GM08714 (cell line): ENCODE results near the gene PDCD1LG2.
"Not testable (repeated sequence)": the region's sequence is repeated elsewhere in the genome, so short reads cannot be mapped to it uniquely, and the experiment has no call there.

Source experiments
- H3K4me3 ChIP-seq: fragments of 200-500 bp; sonication (Bioruptor generic); 2 replicates; pipeline ENCODE4 v1.5.1; 2014; ENCODE audit warnings: mild to moderate bottlenecking, low read length, inconsistent platforms
- ZNF274 ChIP-seq: IDR thresholded peaks from 2 replicates; pipeline ENCODE4 v1.6.1; 2012; ENCODE audit warnings: mild to moderate bottlenecking, low read depth, low read length

PDCD1LG2 gene

DNA sequence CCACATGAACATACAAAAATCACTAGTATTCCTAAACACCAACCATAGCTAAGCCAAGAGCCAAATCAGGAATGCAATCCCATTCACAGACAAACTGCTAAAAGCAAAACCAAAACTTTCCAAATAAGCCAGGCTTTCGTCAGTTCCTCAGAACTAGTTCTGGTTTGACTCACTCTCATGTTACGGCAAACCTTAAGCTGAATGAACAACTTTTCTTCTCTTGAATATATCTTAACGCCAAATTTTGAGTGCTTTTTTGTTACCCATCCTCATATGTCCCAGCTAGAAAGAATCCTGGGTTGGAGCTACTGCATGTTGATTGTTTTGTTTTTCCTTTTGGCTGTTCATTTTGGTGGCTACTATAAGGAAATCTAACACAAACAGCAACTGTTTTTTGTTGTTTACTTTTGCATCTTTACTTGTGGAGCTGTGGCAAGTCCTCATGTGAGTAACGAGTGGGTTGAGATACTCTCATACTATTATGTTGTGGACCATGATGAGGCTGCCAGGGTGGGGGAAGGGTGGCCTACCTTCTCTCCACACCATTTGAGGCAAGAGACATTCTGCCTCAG is at the start of gene PDCD1LG2:
Gene PDCD1LG2, plus strand, starts transcription at position 172 of the 572 bp plus-strand sequence. CDS start 12,016 bp downstream, outside the sequence.
- TF ChIP-seq ZNF274: no peak
- H3K4me3 ChIP-seq: peak within 1 kb of the TSS; percentile 83

DNA sequence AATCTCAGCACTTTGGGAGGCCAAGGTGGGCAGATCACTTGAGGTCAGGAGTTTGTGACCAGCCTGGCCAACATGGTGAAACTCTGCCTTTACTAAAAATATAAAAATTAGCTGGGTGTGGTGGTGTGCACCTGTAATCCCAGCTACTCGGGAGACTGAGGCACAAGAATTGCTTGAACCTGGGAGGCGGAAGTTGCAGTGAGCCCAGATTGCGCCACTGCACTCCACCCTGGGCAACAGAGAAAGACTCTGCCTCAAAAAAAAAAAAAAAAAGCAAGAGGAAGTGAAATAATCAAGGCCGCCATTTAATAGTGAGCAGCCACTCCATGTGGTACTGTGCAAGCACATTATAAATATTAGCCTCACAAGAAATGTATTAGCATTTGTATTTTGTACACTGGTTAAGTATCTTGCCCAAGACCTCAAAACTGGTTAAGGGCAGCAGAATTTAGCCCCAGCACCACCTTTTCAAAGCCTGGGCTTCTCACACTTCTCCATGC is 45.5 kb upstream of the PDCD1LG2 start:
- not testable (repeated sequence) for H3K4me3 ChIP-seq

DNA sequence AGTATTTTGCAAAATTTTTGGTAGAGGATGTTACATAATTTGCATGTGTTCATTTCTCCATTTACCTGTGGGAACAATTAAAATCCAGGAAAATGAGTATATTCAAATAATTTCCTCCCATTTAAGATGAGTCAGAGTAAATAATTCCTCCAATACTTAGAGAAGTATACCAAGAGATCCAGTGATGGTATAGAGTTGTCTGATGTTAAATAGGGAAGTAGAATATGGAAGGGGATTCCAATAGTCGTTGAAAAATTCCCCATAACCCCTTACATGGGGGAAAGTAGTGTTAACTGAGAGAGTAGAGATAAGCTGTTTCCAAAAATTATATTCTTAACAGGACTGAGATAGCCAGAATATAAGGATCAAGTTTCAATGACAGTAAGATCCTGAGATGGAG is 44.3 kb upstream of the PDCD1LG2 start:
- no peak for TF ChIP-seq ZNF274
- H3K4me3 ChIP-seq: no peak overlapping the region

DNA sequence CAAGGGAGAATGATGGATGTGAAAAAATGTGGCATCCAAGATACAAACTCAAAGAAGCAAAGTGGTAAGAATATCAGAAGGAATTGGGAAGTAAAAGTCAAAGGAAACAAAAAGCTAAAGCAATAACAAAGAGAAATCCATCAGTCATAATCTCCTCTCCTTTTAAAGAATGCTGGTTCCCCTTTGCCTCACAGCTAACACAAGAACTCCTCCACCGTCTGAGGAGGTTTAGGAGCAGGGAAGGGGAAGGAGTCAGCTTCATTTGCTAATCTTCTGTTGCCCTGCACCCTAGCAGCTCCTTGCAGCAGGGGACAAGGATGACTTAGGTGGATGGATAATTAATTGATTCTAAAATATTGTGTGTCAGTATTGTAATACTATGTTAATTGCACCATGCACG is 43.6 kb upstream of the PDCD1LG2 start:
- H3K4me3 ChIP-seq: no peak overlapping the region
- no peak for TF ChIP-seq ZNF274

DNA sequence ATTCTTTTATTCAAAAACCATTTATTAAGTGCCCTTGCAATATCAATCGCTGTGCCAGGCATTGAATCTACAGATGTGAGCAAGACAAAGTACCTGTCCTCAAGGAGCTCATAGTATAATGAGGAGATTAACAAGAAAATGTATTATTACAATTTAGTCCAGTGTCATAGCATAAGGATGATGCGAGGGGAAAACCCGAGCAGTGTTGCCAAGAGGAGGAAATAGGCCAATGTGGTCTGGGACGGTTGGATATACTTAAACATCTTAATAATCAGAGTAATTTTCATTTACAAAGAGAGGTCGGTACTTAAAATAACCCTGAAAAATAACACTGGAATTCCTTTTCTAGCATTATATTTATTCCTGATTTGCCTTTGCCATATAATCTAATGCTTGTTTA is 41.5 kb upstream of the PDCD1LG2 start:
- TF ChIP-seq ZNF274: no peak
- no peak overlapping the region for H3K4me3 ChIP-seq

DNA sequence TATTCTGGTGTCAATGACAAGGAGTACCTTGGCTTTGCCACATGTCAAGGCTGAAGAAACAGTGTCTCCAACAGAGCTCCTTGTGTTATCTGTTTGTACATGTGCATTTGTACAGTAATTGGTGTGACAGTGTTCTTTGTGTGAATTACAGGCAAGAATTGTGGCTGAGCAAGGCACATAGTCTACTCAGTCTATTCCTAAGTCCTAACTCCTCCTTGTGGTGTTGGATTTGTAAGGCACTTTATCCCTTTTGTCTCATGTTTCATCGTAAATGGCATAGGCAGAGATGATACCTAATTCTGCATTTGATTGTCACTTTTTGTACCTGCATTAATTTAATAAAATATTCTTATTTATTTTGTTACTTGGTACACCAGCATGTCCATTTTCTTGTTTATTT is 40.2 kb upstream of the PDCD1LG2 start:
- no peak overlapping the region for H3K4me3 ChIP-seq
- no peak for TF ChIP-seq ZNF274

DNA sequence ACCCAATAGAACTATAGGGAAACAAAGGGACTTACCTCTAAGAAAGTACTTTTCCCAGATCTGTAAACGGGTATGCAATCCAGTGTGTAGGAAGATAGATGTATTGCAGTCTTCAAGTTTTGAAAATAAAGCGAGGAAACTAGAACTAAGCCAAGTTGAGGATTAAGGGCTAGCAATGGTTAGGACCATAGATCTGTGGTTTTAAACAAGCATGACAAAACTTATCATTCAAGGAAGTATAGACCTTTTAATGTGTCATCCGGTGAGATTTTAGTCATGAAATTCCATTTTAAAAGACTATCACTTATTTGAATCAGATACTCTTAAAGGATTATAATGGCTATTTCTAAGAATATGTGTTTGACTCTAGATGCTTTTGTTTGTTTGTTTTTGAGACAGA is 39.5 kb upstream of the PDCD1LG2 start:
- TF ChIP-seq ZNF274: no peak
- H3K4me3 ChIP-seq: no peak overlapping the region

DNA sequence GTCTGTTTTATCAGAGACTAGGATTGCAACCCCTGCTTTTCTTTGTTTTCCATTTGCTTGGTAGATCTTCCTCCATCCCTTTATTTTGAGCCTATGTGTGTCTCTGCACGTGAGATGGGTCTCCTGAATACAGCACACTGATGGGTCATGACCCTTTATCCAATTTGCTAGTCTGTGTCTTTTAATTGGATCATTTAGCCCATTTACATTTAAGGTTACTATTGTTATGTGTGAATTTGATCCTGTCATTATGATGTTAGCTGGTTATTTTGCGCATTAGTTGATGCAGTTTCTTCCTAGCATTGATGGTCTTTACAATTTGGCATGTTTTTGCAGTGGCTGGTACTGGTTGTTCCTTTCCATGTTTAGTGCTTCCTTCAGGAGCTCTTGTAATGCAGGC is 34.7 kb upstream of the PDCD1LG2 start:
- H3K4me3 ChIP-seq: not testable (repeated sequence)

DNA sequence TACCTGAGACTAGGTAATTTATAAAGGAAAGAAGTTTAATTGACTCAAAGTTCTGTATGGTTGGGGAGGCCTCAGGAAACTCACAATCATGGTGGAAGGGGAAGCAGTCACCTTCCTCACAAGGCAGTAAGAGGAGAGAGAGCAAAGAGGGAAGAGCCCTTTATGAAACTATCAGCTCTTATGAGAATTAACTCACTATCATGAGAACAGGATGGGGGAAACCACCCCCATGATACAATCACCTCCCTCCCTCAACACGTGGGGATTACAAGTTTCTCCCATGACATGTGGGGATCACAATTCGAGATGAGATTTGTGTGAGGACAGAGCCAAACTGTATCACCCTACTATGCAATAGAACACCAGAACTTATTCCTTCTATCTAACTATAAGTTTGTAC is 32.1 kb upstream of the PDCD1LG2 start:
- no peak overlapping the region for H3K4me3 ChIP-seq
- no peak for TF ChIP-seq ZNF274

DNA sequence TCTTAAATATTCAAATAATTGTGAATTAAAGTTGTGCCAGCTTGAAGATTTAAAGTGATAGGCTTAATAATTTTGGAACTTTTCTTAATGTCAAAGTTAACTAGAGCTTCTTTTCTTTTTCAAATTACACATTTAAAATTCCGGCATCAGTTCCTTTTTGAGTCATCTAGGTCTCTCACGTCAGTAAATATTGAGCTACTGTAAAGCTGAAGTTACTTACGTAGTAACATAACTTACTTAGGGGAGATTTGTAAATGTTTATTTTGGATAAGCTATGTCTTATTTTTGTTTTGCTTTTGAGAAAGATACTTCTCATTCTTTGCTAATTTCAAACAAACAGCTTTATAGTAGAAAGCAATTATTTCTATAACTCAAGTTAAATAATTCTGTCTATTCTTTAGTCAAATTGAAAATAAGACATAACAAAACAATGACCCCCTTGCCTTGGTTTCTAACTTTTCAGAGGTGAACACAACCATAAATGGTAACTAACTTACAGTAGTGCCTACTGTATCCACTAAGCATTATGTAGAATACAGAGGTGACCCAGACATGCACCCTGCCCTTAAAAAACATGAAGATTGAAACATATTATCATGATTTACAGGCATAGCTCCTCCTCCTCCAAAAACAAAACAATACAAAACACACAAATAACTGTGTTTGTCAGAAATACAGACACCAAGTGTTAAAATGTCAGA is 30.2 kb upstream of the PDCD1LG2 start:
- no peak overlapping the region for H3K4me3 ChIP-seq
- TF ChIP-seq ZNF274: no peak

DNA sequence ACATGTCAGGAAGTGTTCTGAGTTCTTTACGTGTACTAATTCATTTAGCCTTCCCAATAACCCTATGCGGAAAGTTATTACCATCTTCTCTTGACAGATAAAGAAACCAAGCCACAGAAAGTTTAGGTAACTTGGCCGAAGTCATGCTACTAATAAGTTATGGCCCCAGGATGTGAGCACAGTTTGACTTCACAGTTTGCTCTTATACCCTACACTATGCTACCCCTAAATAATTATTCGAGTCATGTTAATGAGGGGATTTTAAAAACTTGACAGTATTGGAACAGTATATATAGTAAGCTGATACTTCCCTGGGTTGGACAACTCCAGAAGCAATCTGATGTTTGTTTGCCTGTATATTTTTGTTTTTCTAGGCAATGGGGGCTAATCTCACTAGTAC is 29.4 kb upstream of the PDCD1LG2 start:
- no peak for TF ChIP-seq ZNF274
- H3K4me3 ChIP-seq: no peak overlapping the region

DNA sequence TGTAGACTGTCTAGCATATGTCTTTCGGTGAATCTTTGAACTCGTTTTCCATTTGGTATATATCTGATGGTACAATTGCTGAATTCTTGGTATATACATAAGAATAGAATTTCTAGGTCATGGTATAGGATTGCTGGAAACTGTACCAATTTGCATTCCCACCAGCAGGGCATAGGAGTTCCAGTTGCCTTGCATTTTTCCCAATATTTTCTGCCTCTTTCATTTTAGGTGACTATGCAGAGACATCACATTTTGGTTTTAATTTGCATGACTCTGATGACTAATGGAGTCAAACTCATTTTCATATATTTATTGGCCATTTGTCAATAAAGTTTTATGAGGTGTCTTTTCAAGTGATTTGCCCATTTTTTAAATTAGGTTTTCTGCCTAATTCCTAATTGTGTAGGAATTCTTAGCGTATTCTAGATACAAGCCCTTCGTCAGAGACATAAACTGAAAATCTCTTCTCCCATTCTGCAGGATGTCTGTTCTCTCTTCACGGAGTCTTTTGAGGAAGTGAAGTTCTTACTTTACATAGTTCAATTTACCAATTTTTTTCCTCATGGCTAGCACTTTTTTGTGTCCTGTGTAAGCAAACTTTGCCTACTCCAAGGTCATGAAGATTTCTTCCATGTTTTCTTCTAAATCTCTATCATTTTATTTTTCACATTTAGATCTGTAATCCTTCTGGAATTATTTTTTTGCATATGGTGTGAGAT is 28.9 kb upstream of the PDCD1LG2 start:
- TF ChIP-seq ZNF274: no peak
- no peak overlapping the region for H3K4me3 ChIP-seq

DNA sequence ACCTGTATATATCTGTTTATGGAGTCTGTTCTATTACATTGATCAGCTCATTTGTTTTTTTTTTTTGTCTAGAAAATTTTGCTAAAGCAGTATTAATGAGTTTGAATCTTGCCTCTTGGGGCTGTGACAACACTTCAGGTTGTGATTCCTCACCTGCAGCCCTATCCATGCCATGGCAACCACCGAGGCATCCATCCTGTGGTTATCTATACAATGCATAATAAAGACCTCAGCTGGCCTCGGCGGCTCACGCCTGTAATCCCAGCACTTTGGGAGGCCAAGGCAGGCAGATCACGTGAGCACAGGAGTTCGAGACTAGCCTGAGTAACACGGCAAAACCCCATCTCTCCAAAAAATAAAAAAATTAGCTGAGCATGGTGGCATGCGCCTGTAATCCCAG is 28.1 kb upstream of the PDCD1LG2 start:
- TF ChIP-seq ZNF274: no peak
- H3K4me3 ChIP-seq: no peak overlapping the region

DNA sequence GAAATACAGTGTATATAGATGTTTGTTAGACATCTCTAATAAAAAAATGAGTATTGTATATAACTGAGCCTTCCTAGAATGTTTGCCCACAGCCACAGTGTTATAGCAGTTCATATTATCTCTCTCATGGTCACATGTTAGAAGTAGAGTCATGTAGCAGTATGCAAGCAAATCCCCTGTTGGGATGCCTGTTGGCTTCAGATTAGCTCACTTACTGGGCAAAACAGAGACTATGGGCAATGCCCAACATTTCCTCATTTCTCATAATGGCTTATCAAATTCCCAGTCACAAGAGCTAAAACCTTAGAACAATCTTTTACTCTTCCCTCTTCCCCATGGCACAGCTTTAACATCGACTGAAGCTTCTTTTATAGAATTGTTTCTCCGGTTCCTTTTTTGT is 27.0 kb upstream of the PDCD1LG2 start:
- TF ChIP-seq ZNF274: no peak
- no peak overlapping the region for H3K4me3 ChIP-seq
